DMS153 (cell line): ENCODE results near the gene ROBO1.
"Not testable (repeated sequence)": the region's sequence is repeated elsewhere in the genome, so short reads cannot be mapped to it uniquely, and the experiment has no call there.

Source experiments
- DNase-seq: peaks from one replicate; lab custom pipeline; 2025; lab: John Stamatoyannopoulos, UW

ROBO1 gene

DNA sequence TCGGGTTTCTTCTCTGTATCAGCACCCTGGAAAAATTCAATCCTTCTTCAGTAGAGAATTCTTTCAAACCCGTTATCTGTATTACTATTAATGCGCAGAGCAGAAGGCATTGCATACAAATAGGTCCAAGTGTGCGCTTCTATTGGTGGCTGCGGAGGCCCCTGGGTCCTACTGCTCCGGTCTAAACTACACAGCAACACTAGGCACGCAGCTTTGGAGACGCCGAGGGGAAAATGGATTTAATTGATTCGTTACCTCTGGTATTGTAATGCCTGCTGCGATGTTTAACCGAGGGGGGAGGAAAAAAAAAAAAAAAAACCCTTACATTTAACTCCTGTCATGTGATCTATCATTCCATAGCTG lies at the start of gene ROBO1:
Gene ROBO1, minus strand, starts transcription at position 94 of the 363 bp plus-strand sequence.
- DNase-seq = no peak

DNA sequence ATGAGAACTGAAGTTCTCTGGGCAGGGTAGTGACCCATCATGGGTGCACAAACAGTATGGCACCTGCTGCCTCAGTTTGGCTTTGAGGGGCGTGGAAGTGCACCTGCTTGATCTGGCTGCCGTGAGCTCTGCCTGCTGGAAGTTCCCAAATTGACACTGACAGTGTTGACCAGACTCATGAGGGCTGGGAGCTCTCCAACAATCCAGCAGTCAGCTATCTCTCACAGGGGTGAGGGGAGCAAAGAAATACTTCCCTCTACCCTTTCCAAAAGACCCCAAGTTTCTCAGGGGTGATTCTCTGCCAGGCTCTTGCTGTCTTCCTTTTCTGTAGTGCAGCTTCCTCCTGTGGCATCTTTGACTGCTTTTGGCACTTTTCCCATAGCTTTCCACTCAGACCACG lies 49.4 kb upstream of the ROBO1 start:
- no peak for DNase-seq

- DNase-seq = no peak
These were observed 47.7 kb upstream of the ROBO1 start for GRCh38 chr3:79815478-79815877.

DNA sequence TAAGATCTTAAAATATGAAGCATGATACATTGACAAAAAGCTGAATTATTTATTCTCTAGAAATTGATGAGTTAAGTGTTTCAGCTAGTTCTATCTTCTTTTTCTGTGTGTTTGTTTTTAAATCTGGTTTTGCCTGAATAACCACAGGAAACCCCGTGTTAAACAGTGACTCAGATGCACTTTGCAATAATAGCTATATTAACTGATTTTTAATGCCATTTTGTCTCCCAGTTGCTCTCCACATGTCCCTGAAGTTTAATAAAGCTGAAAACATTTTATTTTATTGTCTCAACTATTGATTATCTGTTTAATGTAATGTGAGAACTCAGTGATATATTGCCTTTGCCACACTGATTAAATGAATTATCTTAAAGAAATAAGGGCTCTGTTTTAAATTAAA lies 42.8 kb upstream of the ROBO1 start:
- no peak for DNase-seq

- DNase-seq = no peak
These were observed 42.3 kb upstream of the ROBO1 start for GRCh38 chr3:79810092-79810491.

GRCh38 chr3:79809106-79809505 lies 41.3 kb upstream of the ROBO1 start:
- no peak for DNase-seq

GRCh38 chr3:79808515-79808914 lies 40.7 kb upstream of the ROBO1 start:
- no peak for DNase-seq

DNA sequence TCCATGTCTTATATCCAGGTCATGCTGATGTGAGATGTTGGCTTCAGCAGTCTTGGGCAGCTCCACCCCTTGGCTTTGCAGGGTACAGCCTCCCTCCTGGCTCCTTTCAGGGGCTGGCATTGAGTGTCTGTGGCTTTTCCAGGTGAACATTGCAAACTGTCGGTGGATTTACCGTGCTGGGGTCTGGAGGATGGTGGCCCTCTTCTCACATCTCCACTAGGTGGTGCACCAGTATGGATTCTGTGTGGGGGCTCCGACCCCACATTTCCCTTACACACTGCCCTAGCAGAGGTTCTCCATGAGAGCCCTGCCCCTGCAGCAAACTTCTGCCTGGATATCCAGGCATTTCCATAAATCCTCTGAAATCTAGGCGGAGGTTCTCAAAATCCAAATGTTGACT lies 22.4 kb upstream of the ROBO1 start:
- DNase-seq = not testable (repeated sequence)

GRCh38 chr3:79773291-79773690 lies 5.5 kb upstream of the ROBO1 start:
- DNase-seq = no peak

DNA sequence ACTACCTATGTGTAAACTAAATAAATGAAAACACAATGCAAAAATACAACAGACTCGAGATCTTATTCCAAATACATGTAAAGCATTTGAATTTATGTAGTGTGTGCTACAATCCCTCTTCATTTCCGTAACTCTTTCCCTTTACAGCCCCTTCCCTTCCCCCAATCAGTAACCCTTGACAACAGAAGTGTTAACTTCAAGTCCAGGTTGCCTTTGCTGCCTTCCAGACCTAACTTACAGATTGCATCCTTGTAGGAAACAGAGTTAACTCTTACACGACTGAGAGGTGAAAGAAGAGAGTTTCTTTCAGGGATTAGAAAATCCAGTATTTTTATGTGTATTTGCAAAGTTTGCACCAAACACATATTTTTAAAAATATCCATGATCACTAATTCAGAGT lies 1.4 kb upstream of the ROBO1 start:
- no peak for DNase-seq

- DNase-seq = no peak
These were observed 449 bp downstream of the ROBO1 start for GRCh38 chr3:79767194-79767904.

- DNase-seq = no peak
These were observed 1.2 kb downstream of the ROBO1 start for GRCh38 chr3:79766496-79767193.

DNA sequence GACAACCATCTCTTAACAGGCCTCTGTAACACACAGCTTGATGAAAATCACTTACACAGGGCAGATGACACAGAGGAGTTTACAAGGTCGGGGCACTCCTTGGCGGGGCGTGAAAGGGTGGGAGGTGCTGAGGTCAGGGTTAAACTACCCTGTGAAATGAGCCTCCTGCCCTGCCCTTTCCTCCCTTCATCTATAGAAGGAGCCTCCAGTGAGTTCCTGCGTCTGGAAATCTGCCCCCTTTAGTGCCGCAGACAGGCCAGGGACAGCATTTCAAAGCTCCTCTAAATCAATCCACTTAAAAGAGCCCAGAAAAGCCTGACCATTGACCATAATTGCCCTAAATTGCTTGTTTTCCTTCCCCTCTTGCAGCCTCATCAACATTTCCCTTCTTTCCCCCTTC lies 1.9 kb downstream of the ROBO1 start:
- DNase-seq = no peak

DNA sequence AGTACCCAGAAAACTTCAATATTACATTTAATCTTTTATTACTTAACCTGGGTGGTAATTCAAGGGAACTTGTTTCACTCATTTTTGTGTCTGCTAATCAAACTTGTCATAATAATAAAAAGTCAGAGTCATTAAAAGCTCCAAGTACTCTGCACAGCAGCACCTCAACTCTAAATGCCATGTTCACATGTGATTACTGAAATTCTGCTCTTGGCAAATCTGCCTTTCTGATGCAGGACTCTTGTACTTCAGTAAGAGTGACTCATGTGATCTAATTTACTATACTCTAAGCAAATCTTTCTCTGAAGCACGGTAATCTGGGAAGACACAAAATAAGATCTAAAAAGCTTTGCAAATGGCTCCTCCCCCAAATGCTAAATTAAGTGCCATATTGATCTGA lies 6.4 kb downstream of the ROBO1 start:
- DNase-seq = no peak

DNA sequence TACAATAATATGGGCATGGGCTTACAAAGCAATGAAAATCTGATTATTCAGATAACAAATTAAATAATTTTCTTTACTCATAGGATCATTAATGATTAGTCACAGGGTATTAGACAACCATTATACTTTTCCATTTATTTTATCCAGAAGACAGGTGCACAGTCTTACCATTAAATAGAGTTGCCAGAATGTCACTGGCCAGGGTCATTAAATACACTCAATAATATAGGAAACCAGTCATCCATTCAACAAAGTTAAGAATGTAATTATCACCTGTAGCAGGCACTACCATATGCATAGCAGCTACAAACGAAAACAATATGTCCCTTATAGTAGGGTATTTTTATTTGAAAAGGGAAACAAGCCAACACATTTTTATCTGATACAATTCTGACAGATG lies 16.1 kb downstream of the ROBO1 start:
- no peak for DNase-seq

DNA sequence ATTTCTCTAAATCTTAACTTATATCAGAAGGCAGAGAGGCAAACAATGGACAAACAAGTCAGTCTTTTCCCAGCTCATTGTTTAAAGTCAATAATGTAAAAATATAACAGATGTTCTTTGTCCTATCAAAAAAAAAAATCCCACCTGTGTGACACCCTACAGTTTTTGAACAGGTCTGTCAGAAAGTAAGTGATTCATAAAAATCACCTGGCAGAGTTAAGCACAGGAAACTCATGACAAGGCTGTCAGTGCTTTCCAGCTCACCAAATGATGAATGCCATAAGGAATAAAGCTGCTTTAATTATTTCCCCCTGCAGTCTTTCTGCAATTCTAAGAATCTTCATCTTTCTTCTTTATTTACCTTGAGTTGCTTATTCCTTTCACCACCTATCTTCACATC lies 30.3 kb downstream of the ROBO1 start:
- no peak for DNase-seq

DNA sequence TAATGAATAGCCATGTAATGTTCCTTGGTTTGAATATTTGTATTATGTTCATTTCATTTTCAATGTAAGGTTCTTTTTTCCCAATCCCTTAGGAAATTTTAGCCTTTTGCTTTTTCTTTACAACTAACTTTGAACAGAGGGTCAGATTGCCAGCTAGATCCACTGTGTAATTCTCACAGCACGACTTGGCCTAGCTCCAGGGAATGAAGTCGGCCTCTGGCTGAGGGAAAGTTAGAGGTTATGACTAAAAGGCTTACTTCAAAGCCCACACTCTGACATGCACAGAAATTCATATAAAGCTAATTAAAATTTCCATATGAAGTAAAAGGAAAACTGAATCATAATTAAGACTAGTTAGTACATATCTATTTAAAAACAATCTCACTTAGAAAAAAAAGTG lies 38.7 kb downstream of the ROBO1 start:
- no peak for DNase-seq

GRCh38 chr3:79726786-79727185 lies 41.0 kb downstream of the ROBO1 start:
- DNase-seq = no peak

GRCh38 chr3:79724206-79724605 lies 43.6 kb downstream of the ROBO1 start:
- DNase-seq = no peak

DNA sequence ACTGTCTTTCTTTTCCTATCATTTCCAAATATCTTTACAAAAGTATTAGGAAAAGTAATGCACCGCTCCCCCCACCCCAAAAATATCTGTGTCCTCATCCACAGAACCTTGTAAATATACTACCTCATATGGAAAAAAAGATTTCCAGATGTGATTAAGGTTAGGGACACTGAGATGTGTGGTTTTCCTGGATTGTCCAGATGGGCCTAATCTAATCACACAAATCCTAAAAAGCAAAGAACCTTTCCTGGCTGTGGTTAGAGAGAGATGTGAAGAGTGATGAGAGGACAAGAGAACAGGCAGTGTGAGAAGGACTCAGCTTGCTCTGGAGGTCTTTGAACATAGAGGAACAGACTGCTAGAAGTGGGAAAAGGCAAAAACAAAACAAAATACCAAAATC lies 77.7 kb downstream of the ROBO1 start:
- DNase-seq = no peak

DNA sequence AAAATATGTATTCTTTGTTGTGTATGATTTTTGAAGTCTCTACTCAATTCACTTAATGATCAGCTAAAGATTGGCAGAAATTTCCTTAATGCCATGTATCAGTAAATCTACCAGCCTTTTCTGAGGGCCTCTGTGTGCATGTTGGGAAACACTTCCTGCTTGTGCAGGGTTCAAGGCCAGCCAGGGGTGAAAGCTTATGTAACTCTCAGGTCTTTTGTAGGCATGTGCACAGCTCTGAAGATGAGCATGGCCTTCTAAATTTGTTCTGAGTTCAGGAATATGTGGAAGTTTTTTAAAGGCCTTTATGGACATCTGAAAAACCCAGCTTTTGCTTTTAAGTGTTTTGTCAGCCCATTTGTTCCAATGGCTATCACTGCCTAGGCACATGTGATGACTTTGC lies 82.7 kb downstream of the ROBO1 start:
- no peak for DNase-seq

DNA sequence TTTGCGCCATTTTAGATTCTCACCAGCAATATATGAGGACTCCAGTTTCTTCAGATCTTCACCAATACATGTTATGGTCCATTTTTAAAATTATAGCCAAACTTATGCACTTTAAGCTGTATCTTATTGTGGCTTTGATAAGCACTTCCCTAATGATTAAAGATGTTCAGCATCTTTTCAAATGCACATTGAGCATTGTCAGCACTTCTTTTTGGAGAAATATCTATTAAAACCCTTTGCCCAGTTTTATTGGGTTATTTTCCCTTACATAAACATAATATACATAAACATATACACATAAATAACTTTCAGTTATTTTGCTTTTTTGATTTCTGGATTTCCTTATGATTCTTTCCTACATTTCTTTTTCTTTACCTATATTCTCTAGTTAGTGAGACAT lies 83.8 kb downstream of the ROBO1 start:
- no peak for DNase-seq

GRCh38 chr3:79672731-79673130 lies 95.1 kb downstream of the ROBO1 start:
- DNase-seq = no peak

DNA sequence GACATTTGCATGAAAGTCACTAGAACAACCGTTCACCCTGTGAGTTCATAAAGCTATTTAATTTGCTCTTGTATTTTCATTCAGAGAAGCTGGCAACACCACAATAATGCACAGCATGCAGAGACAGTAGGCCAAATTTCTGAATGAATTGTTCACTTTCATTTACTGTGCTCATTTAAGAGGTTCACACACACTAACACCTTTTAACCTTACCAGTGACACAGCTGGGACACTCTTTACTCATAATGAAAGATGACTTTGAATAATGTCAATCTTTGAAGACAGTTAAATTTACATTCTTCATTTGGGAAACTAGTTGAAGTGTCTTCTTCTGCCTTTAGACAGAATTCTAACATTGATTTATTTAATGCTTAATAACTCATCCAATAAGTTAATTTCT lies 95.7 kb downstream of the ROBO1 start:
- no peak for DNase-seq
